HG03565 (cell line): ENCODE data around the gene MEGF11.
"Not testable (repeated sequence)": the region's sequence is repeated elsewhere in the genome, so short reads cannot be mapped to it uniquely, and the experiment has no call there.

ENCODE experiments used
- ATAC-seq: cut with Tn5 transposase; IDR thresholded peaks from one replicate; pipeline ENCODE4 v1.9.1; 2021; ENCODE audit warnings: mild to moderate bottlenecking, moderate library complexity; ENCODE audit not compliant: unreplicated experiment

MEGF11 gene

DNA sequence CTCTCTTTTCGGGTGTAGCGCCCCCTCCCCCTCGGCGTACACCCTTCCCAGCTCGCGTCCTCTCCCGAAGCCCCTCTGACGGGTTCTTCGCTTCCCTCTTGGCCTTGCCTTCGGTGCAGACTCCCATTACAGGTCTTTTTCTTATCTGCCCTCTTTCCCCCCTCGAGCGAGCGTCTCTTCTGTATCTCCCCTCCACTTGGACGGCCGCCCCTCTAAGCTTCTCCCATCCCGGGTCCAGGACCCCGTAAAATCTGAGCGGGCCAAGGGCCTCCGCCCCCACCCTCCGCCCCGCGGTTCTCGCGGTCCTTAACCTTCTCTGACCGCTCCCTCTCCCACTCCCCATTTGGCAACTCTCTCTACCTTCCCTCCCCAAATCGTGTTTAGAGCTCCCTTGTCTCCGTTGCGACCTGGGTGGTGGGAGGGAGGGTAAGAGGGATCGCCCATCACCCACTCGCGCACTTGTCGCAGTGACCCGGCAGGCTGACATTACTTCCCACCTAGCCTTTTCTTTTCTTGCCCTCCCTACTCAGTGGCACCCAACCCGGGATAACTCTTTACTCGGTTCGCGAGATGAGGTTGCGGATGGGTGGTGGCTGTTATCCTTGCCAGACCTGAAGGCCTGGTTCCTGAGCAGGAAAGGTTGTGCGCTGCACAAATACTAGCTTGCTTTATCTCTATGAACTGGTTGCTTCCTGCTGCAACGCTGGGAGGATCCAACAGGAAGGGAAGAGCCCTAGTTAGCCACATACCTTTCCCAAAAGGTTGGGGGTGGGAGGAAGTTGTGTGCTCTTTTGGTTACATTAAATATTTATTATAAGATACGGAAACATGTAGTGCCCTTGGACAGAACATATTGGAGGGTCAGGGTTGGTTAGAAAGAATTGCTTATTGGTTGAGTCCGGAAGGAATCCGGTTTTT is 383.3 kb downstream of the MEGF11 start:
- no peak for ATAC-seq

DNA sequence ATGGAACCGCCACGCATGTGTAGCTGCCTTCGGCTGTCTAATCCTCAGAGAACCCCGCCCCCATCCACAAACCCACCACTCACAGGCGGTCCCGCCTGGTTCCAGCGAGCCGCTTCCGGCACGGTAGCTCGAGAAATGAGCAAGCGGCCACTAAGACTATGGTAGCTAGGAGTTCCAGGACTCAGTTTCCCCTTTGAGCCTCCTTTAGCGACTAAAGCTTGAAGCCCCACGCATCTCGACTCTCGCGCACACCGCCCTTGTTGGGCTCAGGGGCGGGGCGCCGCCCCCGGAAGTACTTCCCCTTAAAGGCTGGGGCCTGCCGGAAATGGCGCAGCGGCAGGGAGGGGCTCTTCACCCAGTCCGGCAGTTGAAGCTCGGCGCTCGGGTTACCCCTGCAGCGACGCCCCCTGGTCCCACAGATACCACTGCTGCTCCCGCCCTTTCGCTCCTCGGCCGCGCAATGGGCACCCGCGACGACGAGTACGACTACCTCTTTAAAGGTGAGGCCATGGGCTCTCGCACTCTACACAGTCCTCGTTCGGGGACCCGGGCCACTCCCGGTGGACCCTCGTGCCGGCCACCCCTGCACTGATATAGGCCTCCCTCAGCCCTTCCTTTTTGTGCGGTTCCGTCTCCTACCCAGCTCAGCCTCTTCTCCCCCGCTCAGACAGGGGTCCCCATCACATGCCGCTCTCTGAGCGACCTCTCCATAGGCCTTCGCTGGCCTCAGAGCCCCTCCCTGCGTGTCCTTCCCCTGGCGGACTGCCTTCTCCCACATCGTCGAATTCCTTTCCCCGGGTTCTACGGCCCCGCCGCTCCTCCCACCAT is 384.2 kb downstream of the MEGF11 start, which contains the start of gene RAB11A:
Gene RAB11A (plus strand): TSS at position 366 of the 828 bp plus-strand sequence. CDS start 95 bp downstream, at position 461.
- peak; percentile 73 for ATAC-seq

DNA sequence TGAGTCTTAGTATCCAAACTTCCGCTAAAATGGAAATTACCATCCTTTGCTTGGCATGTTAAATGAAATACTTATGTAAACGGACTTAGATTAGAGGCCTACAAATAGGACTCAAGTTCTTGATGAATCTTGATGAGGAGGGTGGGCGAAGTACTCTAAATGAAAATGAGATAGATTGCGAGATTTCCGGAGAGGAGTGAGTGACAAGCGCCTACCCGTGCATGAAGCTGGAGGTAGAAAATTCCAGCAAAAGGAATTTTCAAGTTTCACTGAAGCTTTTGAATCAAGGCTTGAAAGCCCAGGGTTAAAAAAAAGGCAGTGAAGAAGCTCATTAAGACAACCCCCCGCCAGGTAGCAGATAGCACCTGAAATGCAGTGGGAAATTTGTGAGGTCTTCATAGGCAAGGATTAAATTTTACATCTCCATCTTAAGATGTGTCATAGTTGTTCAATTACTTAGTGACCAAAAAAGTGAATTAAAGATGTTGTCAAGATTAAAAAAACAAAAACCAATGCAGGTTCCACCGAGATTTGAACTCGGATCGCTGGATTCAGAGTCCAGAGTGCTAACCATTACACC is 384.9 kb downstream of the MEGF11 start:
- ATAC-seq: no peak

DNA sequence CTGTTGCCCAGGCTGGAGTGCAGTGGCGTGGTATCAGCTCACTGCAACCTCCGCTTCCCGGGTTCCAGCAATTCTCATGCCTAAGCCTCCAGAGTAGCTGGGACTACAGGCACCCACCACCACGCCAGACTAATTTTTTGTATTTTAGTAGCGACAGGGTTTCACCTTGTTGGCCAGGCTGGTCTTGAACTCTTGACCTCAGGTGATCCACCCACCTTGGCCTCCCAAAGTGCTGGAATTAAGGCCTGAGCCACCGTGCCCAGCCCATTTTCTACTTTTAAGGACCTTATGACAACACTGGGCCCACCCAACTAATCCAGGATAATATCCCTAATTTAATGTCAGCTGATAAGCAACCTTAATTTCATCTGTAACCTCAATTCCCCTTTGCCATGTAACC is 385.6 kb downstream of the MEGF11 start:
- not testable (repeated sequence) for ATAC-seq

DNA sequence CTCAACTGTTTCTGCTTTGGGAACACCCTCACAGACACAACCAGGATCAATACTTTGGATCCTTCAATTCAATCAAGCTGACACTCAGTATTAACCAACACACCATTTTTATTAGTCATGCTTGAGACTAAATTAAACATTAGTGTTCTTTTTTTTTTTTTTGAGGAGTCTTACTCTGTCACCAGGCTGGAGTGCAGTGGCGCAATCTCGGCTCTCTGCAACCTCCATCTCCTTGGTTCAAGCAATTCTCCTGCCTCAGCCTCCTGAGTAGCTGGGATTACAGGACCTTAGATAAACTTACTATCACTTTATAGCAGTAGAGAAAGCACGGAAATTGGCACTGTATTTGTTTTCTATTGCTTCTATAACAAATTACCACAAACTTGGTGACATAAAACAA is 386.3 kb downstream of the MEGF11 start:
- ATAC-seq: no peak

DNA sequence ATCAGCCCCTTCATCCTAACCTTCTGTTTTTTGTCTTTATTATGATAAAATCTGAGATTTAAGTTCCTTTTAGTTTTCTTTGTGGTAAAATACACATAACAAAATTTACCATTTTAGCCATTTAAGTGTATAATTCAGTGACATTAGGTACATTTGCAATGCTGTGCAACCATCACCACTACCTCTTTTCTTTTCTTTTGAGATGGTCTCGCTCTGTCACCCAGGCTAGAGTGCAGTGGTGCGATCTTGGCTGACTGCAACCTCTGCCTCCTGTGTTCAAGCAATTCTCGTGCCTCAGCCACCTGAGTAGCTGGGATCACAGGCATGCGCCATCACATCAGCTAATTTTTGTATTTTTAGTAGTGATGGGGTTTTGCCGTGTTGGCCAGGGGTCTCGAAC is 390.4 kb downstream of the MEGF11 start:
- ATAC-seq: no peak

DNA sequence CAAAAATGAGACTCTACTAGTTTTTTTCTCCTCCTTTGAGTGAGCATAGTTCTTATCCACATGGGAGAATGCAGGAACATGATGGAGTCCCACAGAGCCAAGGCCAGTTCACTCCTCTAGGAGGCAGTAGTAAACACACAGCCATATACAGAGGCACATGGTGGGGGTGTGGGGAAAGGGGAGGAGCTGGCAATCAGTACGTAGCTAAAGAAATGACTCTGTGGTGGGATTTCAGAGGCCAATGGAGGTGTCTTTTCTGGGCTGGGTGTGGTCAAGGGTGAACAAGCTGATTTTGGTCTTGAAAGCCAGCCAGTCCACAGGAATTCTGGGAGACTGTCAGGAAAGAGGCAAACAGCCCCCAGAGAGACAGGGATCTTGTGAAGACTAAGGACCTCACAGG is 390.9 kb downstream of the MEGF11 start:
- ATAC-seq: no peak

DNA sequence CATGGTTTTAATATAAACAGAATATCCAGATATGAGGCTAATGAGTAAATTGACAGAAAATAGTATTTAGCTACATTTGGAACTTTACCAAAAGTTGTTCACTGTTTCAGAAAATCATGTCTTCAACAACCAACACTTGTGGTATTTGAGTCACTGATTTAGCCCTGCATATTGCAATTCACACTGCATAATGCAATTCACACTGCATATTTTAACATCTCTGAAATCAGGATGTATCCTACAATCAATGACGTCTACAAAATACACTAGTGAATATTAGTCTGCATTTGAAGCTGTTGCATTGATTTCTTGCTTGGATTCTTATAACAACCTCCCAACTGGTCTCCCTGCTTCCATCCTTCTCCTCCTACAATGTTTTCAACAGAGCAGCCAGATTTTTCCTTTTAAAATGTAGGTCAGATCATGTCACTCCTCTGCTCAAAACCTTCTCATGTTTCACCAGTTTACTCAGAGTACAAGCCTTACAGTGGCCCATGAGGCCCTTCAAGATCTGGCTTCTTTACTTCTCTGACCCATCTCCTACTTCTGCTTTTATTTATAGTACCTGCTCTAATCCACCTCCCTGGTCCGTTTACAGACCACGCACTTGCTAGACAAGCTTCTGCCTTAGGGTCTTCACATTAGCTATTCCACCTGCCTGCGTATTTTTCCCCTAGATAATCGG is 395.7 kb downstream of the MEGF11 start:
- ATAC-seq: no peak

DNA sequence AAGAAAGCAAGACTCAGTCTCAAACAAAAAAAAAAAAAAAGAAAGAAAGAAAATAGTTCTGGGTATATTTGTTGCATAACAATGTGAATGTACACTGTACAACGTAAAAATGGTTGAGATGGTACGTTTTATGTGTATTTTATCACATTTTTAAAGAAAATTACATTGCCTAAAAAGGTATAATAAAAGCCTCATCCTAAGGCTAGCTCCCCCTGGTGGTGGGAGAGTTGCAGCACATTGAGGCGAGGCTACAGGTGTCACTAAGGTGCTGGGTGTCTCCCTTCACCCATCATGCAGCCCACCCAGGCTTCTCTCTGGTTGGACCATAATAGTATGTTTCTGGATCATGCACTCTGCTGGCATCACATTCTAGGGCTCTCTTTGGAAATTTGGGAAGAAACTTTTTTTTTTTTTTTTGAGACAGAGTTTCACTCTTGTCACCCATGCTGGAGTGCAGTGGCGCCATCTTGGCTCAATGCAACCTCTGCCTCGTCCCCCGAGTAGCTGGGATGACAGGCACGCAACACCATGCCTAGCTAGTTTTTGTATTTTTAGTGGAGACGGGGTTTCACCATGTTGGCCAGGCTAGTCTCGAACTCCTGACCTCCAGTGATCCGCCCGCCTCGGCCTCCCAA is 396.6 kb downstream of the MEGF11 start:
- no peak for ATAC-seq

DNA sequence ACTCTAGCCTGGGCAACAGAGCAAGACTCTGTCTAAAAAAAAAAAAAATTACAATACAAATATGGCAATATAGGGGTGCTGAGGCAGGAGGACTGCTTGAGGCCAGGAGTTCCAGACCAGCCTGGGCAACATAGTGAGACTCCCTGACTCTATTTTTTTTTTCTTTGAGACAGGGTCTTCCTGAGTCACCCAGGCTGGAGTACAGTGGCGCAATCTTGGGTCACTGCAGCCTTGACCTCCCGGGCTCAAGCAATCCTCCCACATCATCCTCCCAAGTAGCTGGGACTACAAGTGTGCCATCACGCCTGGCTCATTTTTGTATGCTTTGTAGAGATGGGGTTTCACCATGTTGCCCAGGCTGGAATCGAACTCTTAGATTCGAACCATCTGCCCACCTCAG is 401.6 kb downstream of the MEGF11 start:
- no peak for ATAC-seq

DNA sequence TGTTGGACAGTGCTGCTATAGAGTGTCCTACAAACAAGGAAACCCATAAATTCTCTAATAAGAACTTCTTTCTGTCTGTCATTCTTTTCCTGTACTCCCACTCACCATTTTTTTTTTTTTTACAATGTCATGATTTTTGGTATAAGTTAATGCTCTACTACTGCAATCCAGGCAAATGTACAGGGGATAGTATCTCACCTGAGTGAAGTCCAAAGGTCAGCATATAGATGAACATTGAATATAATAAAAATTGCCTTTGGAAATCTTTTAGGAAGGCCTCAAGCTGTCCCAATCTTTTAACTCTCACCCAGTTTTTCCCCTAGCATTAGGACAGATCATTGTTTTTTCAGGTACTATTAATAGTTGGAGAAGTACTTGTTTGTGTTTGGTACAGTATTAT is 405.6 kb downstream of the MEGF11 start:
- no peak for ATAC-seq

DNA sequence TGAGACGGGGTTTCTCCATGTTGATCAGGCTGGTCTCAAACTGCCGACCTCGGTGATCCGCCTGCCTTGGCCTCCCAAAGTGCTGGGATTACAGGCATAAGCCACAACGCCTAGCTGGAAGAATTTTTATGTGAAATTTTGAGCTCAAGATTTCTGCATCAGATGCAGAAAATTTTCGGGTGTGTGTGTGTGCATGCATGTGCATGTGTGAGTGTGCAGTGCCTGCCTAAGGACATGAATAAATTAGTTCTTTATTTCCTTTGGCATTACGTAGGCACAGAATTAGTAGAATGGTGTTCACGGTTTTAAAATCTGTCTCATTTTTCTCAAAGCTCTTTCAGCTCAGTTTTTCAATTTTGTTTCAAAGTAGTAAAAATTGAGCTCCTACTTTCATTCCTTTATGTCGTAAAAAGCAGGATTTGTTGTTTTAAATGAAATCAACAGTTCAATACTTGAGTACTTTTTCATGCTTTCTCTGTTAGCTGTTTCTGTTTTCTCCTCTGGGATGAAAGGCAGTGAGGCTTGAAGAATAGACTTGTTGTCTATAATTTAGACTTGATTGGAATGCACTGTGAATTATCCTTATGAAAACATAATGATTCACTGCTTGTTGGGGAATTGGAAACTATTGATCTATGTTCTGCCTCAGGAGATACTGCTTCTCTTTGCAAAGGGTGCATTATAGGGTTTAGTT is 407.6 kb downstream of the MEGF11 start:
- ATAC-seq: no peak
